ENCODE measurements around the gene WLS.

DNA sequence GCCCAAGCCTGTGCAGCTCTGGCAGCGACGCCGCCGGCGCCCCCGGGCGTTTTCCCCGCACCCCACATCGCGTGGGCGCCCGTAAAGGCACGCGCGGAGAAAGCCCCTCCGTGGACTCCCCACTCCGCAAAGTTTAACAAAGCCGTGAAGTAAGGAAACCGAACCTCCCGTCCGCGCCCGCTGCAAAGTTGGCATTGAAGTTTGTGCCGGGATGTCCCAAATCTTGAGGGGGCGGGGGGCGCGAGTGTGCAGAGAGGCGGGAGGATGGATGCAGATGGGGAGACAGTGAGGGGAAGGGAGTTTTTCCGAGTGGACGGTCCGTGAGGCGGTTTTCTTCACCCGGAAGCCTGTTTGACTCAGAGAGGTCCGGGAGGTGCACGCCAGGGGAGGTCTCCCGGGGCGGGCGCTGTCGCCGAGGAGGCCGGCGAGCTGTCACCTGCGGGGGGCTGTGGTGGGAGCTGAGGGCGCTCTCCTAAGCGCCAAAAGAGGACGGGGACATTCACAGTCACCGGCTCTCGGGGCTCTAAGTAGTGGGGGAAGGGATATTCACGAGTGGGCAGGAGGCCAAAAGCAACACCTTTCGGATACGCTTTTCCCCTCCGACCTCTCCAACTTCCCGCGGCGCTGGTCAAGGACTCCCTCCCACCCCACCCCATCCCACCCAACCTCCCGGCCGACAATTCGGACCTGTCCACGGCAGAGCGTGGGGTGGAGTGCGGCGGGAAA is 1.3 kb downstream of the WLS start:
- no peak for TF ChIP-seq SMC3 (conservative IDR thresholded peaks at IDR 0.05; ENCODE audit: poor library complexity)
- TF ChIP-seq, protein P1, sequence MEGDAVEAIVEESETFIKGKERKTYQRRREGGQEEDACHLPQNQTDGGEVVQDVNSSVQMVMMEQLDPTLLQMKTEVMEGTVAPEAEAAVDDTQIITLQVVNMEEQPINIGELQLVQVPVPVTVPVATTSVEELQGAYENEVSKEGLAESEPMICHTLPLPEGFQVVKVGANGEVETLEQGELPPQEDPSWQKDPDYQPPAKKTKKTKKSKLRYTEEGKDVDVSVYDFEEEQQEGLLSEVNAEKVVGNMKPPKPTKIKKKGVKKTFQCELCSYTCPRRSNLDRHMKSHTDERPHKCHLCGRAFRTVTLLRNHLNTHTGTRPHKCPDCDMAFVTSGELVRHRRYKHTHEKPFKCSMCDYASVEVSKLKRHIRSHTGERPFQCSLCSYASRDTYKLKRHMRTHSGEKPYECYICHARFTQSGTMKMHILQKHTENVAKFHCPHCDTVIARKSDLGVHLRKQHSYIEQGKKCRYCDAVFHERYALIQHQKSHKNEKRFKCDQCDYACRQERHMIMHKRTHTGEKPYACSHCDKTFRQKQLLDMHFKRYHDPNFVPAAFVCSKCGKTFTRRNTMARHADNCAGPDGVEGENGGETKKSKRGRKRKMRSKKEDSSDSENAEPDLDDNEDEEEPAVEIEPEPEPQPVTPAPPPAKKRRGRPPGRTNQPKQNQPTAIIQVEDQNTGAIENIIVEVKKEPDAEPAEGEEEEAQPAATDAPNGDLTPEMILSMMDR (IDR thresholded peaks at IDR 0.05; ENCODE audit: poor library complexity, severe bottlenecking) = no peak
- no peak for TF ChIP-seq POLR2AphosphoS5 (IDR thresholded peaks at IDR 0.05)
- no peak for TF ChIP-seq TAF1 (IDR thresholded peaks at IDR 0.05; ENCODE audit: low read depth)
- no peak for TF ChIP-seq EP300 (conservative IDR thresholded peaks at IDR 0.05; ENCODE audit: poor library complexity, severe bottlenecking)
- no peak for TF ChIP-seq EZH2 (IDR thresholded peaks at IDR 0.05; ENCODE audit: borderline replicate concordance, insufficient read depth, low read length, poor library complexity, severe bottlenecking)
- no peak for TF ChIP-seq RAD21 (conservative IDR thresholded peaks at IDR 0.05)
- TF ChIP-seq, protein P2, sequence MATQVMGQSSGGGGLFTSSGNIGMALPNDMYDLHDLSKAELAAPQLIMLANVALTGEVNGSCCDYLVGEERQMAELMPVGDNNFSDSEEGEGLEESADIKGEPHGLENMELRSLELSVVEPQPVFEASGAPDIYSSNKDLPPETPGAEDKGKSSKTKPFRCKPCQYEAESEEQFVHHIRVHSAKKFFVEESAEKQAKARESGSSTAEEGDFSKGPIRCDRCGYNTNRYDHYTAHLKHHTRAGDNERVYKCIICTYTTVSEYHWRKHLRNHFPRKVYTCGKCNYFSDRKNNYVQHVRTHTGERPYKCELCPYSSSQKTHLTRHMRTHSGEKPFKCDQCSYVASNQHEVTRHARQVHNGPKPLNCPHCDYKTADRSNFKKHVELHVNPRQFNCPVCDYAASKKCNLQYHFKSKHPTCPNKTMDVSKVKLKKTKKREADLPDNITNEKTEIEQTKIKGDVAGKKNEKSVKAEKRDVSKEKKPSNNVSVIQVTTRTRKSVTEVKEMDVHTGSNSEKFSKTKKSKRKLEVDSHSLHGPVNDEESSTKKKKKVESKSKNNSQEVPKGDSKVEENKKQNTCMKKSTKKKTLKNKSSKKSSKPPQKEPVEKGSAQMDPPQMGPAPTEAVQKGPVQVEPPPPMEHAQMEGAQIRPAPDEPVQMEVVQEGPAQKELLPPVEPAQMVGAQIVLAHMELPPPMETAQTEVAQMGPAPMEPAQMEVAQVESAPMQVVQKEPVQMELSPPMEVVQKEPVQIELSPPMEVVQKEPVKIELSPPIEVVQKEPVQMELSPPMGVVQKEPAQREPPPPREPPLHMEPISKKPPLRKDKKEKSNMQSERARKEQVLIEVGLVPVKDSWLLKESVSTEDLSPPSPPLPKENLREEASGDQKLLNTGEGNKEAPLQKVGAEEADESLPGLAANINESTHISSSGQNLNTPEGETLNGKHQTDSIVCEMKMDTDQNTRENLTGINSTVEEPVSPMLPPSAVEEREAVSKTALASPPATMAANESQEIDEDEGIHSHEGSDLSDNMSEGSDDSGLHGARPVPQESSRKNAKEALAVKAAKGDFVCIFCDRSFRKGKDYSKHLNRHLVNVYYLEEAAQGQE (IDR thresholded peaks at IDR 0.05; ENCODE audit: borderline replicate concordance) = no peak
- no peak for TF ChIP-seq MXI1 (conservative IDR thresholded peaks at IDR 0.05; ENCODE audit: poor library complexity, severe bottlenecking)

Measured in neural cell (in vitro differentiated cells).